Neutrophil (primary cell): ENCODE measurements around the gene LY6G5B.

Source experiments
- H3K27ac ChIP-seq: fragments of 200-600 bp; sonication (generic); 2 replicates; pipeline ENCODE4 v1.5.1; 2016; ENCODE audit warnings: mild to moderate bottlenecking, moderate library complexity
- H3K27me3 ChIP-seq: fragments of 200-600 bp; sonication (generic); 2 replicates; pipeline ENCODE4 v1.6.0; 2016; ENCODE audit warnings: mild to moderate bottlenecking
- H3K36me3 ChIP-seq: fragments of 200-600 bp; sonication (generic); 2 replicates; pipeline ENCODE4 v1.5.1; 2017
- H3K4me1 ChIP-seq, 2 experiments: fragments of 200-600 bp in 1 of 2; sonication (generic) in 1 of 2; 1 replicate in 1 of 2; 2 replicates in 1 of 2; pipeline versions ENCODE4 v1.5.1 to v1.6.1; 2013 to 2016; ENCODE audit warnings: low read depth in 1 of 2, low read length in 1 of 2, mild to moderate bottlenecking in 1 of 2, moderate library complexity in 1 of 2; ENCODE audit not compliant: control insufficient read depth in 1 of 2, insufficient read depth in 1 of 2
- H3K4me3 ChIP-seq, 2 experiments: fragments of 200-600 bp in 1 of 2; sonication (generic) in 1 of 2; 1 replicate in 1 of 2; 2 replicates in 1 of 2; pipeline ENCODE4 v1.5.1; 2013 to 2016; ENCODE audit warnings: low read depth in 1 of 2, low read length in 1 of 2, mild to moderate bottlenecking in 1 of 2, moderate library complexity in 1 of 2
- H3K9me3 ChIP-seq: fragments of 200-600 bp; sonication (generic); 2 replicates; pipeline ENCODE4 v1.5.1; 2016
- TF ChIP-seq, protein P1 (sequence below): fragments of 200-600 bp; sonication (generic); IDR thresholded peaks from 2 replicates; pipeline ENCODE4 v1.5.1; 2016; ENCODE audit warnings: antibody characterized with exemption

The LY6G5B gene

GRCh38 chr6:31677955-31678354, 8.2 kb downstream of the LY6G5B start:
- H3K27ac ChIP-seq, result no peak overlapping the region
- no peaks in the 10 kb centered on the region for H3K9me3 ChIP-seq
- no peak overlapping the region for H3K4me3 ChIP-seq
- peaks cover 19% of the 10 kb centered on the region for H3K36me3 ChIP-seq
- peaks cover 16% of the 10 kb centered on the region in 2 experiments for H3K4me1 ChIP-seq
- TF ChIP-seq, protein P1, sequence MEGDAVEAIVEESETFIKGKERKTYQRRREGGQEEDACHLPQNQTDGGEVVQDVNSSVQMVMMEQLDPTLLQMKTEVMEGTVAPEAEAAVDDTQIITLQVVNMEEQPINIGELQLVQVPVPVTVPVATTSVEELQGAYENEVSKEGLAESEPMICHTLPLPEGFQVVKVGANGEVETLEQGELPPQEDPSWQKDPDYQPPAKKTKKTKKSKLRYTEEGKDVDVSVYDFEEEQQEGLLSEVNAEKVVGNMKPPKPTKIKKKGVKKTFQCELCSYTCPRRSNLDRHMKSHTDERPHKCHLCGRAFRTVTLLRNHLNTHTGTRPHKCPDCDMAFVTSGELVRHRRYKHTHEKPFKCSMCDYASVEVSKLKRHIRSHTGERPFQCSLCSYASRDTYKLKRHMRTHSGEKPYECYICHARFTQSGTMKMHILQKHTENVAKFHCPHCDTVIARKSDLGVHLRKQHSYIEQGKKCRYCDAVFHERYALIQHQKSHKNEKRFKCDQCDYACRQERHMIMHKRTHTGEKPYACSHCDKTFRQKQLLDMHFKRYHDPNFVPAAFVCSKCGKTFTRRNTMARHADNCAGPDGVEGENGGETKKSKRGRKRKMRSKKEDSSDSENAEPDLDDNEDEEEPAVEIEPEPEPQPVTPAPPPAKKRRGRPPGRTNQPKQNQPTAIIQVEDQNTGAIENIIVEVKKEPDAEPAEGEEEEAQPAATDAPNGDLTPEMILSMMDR, result no peak
- peaks cover 15% of the 10 kb centered on the region for H3K27me3 ChIP-seq

DNA sequence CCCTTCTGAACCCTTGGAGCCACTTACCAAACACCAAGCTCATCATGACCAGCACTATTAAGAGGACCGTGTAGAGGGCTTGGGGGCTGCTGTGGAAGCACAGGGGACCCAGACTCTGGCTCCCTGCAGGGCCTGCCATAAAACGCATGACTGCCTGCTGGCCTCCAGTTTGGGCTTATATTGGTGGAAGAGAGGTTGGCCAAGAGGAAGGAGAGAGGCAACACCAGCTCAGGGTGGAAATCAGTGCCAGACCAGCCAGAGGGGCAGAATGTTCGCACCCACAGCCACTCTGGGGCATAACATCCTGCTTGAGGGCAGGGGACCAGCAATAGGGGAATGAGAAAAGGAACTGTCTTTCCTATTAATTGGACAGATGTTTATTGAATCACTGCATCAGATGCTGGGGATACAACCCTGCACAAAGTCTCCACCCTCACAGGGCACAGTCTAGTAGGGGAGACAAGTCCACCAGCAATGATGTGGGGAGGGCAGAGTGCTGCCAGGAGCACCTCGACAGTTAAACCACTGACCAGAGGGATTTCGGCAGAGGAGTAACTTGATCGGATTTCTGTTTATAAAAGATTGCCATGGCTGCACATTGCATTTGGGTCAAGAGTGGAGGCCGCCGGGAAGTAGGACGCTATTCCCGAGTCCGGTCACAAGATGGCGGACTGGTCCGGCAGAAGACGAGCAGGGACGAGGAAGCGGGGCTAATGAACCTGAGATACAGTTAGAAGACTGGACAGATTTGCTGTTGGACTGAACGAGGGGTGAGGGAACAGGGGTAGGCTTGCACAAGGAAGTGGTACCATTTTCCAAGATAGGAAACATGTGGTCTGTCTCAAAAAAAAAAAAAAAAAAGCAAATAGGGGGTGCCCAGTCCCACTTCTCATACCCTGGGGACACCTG, 10.7 kb downstream of the LY6G5B start, which contains the start of gene LY6G5C:
LY6G5C (minus strand) TSS at position 842 of the 909 bp plus-strand sequence; CDS start at position 148, 694 bp downstream.
- TF ChIP-seq, protein P1, result peak; percentile 79
- H3K27ac ChIP-seq, result peak within 1 kb of the TSS; percentile 40
- H3K27me3 ChIP-seq, result peaks cover 19% of the 10 kb centered on the region
- no peaks in the 10 kb centered on the region for H3K9me3 ChIP-seq
- H3K36me3 ChIP-seq, result peaks cover 27% of the 10 kb centered on the region
- H3K4me3 ChIP-seq, result peak within 1 kb of the TSS; percentile 65 to 72
- H3K4me1 ChIP-seq, result peaks cover 16 to 20% of the 10 kb centered on the region in 2 experiments

- peak overlapping the region; percentile 65 to 72 for H3K4me3 ChIP-seq
- peaks cover 32% of the 10 kb centered on the region for H3K36me3 ChIP-seq
- TF ChIP-seq, protein P1, result no peak
- H3K4me1 ChIP-seq, result peaks cover 16 to 20% of the 10 kb centered on the region in 2 experiments
- H3K9me3 ChIP-seq, result no peaks in the 10 kb centered on the region
- H3K27ac ChIP-seq, result peak overlapping the region; percentile 40
- H3K27me3 ChIP-seq, result peaks cover 19% of the 10 kb centered on the region
These were observed 11.4 kb downstream of the LY6G5B start for GRCh38 chr6:31681135-31681671.

GRCh38 chr6:31683591-31683990, 13.8 kb downstream of the LY6G5B start:
- TF ChIP-seq, protein P1, result no peak
- peaks cover 16 to 20% of the 10 kb centered on the region in 2 experiments for H3K4me1 ChIP-seq
- peaks cover 56% of the 10 kb centered on the region for H3K36me3 ChIP-seq
- peak overlapping the region; percentile 25 for H3K27ac ChIP-seq
- H3K9me3 ChIP-seq, result no peaks in the 10 kb centered on the region
- H3K27me3 ChIP-seq, result peaks cover 19% of the 10 kb centered on the region
- no peak overlapping the region for H3K4me3 ChIP-seq

GRCh38 chr6:31686483-31686882, 16.7 kb downstream of the LY6G5B start:
- no peak overlapping the region for H3K4me3 ChIP-seq
- peaks cover 3 to 9% of the 10 kb centered on the region in 2 experiments for H3K4me1 ChIP-seq
- peaks cover 16% of the 10 kb centered on the region for H3K27me3 ChIP-seq
- H3K9me3 ChIP-seq, result no peaks in the 10 kb centered on the region
- H3K27ac ChIP-seq, result peak overlapping the region; percentile 36
- TF ChIP-seq, protein P1, result no peak
- peaks cover 85% of the 10 kb centered on the region for H3K36me3 ChIP-seq
